K562 (cell line): ENCODE results near the gene ABCA4. TPM values are rescaled to one million over a fixed set of nuclear protein-coding genes. Genes with fewer than 3 reads are reported as not detected.

Experiments used
- HIVEP1 ChIP-seq: fragments of 250-450 bp; sonication (Bioruptor Pico); IDR thresholded peaks from 2 replicates; pipeline ENCODE4 v1.4.0; 2020; ENCODE audit warnings: mild to moderate bottlenecking
- KLF10 ChIP-seq: fragments of 250-450 bp; sonication (Bioruptor Pico); IDR thresholded peaks from 2 replicates; pipeline ENCODE4 v1.6.1; 2021; ENCODE audit warnings: matching md5 sums
- MIER1 ChIP-seq: fragments of 450-650 bp; IDR thresholded peaks from 2 replicates; pipeline ENCODE4 v1.6.1; 2016; ENCODE audit warnings: antibody characterized with exemption, mild to moderate bottlenecking, low read depth
- NCOA1 ChIP-seq: fragments of 450-650 bp; IDR thresholded peaks from 2 replicates; pipeline ENCODE4 v1.6.1; 2016; ENCODE audit warnings: low read depth
- NCOR1 ChIP-seq: fragments of 450-650 bp; IDR thresholded peaks from 2 replicates; pipeline ENCODE4 v1.6.1; 2016; ENCODE audit warnings: mild to moderate bottlenecking, moderate library complexity
- NRF1 ChIP-seq, 2 experiments: fragments of 450-650 bp; IDR thresholded peaks in 1 of 2; conservative IDR thresholded peaks in 1 of 2; 2 replicates each; pipeline ENCODE4 v1.6.1; 2014; ENCODE audit warnings: mild to moderate bottlenecking in 2 of 2
- RBFOX2 ChIP-seq: fragments of 200-400 bp; formaldehyde crosslinking; IDR thresholded peaks from 2 replicates; pipeline ENCODE4 v1.6.1; 2017; ENCODE audit warnings: low read depth, mild to moderate bottlenecking, low read length, moderate library complexity
- SIRT6 ChIP-seq: IDR thresholded peaks from one replicate; pipeline ENCODE4 v1.6.1; 2012; ENCODE audit warnings: low read depth, mild to moderate bottlenecking, control low read depth, inconsistent platforms, low read length, moderate library complexity
- SMARCA4 ChIP-seq: fragments of 450-650 bp; IDR thresholded peaks from 2 replicates; pipeline ENCODE4 v1.6.1; 2016
- SMARCA5 ChIP-seq: fragments of 450-650 bp; IDR thresholded peaks from 2 replicates; pipeline ENCODE4 v1.6.1; 2016
- SRSF1 ChIP-seq: fragments of 200-400 bp; formaldehyde crosslinking; IDR thresholded peaks from 2 replicates; pipeline ENCODE4 v1.6.1; 2017; ENCODE audit warnings: mild to moderate bottlenecking, low read depth, low read length, moderate library complexity
- SUPT5H ChIP-seq: fragments of 450-650 bp; IDR thresholded peaks from 2 replicates; pipeline ENCODE4 v1.6.1; 2016
- TBP ChIP-seq: optimal IDR thresholded peaks from 2 replicates; pipeline ENCODE3; 2011; ENCODE audit warnings: low read depth, low read length, improper control_type of control experiment
- TCF3 ChIP-seq: sonication (generic); formaldehyde crosslinking; IDR thresholded peaks from 2 replicates; pipeline ENCODE4 v1.4.0; 2020; ENCODE audit warnings: mild to moderate bottlenecking, missing genetic modification reagents
- ZBTB17 ChIP-seq: fragments of 450-650 bp; formaldehyde crosslinking; IDR thresholded peaks from 2 replicates; pipeline ENCODE4 v1.4.0; 2020; ENCODE audit warnings: mild to moderate bottlenecking
- ZNF41 ChIP-seq: fragments of 250-450 bp; sonication (Bioruptor Pico); conservative IDR thresholded peaks from 2 replicates; pipeline ENCODE4 v1.4.0; 2020; ENCODE audit warnings: mild to moderate bottlenecking
- ZNF444 ChIP-seq: fragments of 250-450 bp; sonication (Bioruptor Pico); IDR thresholded peaks from 2 replicates; pipeline ENCODE4 v1.4.0; 2020; ENCODE audit warnings: mild to moderate bottlenecking, moderate library complexity
- polyA plus RNA-seq, 8 experiments: library from polyadenylated mRNA; depleted of rRNA in 4 of 8; stranded (reverse) in 5 of 8; unstranded in 3 of 8; fragments of >200 nt; fragmentation: Nextera tagmentation in 2 of 8; fragmentation: Illumina TruSeq in 1 of 8; extraction: Ambion mirVana in 2 of 8; extraction: Trizol in 1 of 8; gene quantifications; 2 replicates each; pipeline versions ENCODE4 v1.2.1 to v1.2.3, GENCODE V29; 2011 to 2014; ENCODE audit warnings: inconsistent platforms in 1 of 8, missing spikeins in 1 of 8
- total RNA-seq, 7 experiments: library from RNA; depleted of rRNA in 6 of 7; stranded (reverse); fragments of >200 nt in 6 of 7; fragmentation: Illumina TruSeq in 2 of 7; extraction: Trizol in 2 of 7; gene quantifications; 2 replicates each; pipeline versions ENCODE4 v1.2.1 to v1.2.3, GENCODE V29; 2011 to 2021; ENCODE audit warnings: low replicate concordance in 1 of 7
- TF ChIP-seq, protein P1 (sequence below): fragments of 450-650 bp; IDR thresholded peaks from 2 replicates; pipeline ENCODE4 v1.6.1; 2016; ENCODE audit warnings: low read depth

Gene ABCA4
- total and polyA plus RNA-seq, 9 of the 15 experiments (the other 6 are each of a cell fraction or from before 2014, with no cell fraction given) = 0.01 to 0.04 TPM; not detected in 7

DNA sequence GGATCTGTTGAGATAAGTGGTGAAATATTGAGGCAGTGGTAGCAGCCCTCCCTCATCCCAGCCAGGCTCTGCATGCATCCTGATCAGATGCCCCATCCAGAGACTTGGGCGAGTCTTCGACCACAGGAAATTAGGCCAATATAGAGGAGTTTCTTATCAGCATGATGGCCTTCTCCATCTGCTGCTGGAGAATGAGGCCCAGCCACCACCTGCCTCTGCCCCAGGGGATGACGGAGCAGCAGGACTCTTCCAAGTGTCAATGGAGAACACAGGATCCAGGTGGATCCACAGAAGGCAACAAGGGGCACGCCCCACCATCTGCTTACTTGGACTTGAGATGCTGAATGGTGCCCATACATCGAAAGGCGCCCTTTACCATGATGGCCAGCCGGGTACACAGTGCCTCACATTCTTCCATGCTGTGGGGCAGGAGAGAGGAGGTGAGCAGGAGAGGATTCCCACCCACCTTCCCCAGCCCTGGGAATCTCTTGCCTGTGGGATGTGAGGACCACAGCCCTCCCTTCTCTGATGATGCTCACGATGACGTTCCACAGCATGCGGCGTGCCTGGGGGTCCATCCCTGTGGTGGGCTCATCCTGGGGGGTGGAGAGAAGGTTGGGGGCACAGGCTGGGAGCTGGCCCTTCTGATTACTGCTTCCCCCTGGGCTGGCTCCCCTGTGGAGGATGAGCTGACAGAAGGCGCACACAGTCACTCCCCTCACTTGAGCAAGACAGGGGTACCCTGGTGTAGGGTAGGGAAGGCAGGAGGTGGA lies 120.3 kb downstream of the ABCA4 start (continued):
- TF ChIP-seq, protein P1, sequence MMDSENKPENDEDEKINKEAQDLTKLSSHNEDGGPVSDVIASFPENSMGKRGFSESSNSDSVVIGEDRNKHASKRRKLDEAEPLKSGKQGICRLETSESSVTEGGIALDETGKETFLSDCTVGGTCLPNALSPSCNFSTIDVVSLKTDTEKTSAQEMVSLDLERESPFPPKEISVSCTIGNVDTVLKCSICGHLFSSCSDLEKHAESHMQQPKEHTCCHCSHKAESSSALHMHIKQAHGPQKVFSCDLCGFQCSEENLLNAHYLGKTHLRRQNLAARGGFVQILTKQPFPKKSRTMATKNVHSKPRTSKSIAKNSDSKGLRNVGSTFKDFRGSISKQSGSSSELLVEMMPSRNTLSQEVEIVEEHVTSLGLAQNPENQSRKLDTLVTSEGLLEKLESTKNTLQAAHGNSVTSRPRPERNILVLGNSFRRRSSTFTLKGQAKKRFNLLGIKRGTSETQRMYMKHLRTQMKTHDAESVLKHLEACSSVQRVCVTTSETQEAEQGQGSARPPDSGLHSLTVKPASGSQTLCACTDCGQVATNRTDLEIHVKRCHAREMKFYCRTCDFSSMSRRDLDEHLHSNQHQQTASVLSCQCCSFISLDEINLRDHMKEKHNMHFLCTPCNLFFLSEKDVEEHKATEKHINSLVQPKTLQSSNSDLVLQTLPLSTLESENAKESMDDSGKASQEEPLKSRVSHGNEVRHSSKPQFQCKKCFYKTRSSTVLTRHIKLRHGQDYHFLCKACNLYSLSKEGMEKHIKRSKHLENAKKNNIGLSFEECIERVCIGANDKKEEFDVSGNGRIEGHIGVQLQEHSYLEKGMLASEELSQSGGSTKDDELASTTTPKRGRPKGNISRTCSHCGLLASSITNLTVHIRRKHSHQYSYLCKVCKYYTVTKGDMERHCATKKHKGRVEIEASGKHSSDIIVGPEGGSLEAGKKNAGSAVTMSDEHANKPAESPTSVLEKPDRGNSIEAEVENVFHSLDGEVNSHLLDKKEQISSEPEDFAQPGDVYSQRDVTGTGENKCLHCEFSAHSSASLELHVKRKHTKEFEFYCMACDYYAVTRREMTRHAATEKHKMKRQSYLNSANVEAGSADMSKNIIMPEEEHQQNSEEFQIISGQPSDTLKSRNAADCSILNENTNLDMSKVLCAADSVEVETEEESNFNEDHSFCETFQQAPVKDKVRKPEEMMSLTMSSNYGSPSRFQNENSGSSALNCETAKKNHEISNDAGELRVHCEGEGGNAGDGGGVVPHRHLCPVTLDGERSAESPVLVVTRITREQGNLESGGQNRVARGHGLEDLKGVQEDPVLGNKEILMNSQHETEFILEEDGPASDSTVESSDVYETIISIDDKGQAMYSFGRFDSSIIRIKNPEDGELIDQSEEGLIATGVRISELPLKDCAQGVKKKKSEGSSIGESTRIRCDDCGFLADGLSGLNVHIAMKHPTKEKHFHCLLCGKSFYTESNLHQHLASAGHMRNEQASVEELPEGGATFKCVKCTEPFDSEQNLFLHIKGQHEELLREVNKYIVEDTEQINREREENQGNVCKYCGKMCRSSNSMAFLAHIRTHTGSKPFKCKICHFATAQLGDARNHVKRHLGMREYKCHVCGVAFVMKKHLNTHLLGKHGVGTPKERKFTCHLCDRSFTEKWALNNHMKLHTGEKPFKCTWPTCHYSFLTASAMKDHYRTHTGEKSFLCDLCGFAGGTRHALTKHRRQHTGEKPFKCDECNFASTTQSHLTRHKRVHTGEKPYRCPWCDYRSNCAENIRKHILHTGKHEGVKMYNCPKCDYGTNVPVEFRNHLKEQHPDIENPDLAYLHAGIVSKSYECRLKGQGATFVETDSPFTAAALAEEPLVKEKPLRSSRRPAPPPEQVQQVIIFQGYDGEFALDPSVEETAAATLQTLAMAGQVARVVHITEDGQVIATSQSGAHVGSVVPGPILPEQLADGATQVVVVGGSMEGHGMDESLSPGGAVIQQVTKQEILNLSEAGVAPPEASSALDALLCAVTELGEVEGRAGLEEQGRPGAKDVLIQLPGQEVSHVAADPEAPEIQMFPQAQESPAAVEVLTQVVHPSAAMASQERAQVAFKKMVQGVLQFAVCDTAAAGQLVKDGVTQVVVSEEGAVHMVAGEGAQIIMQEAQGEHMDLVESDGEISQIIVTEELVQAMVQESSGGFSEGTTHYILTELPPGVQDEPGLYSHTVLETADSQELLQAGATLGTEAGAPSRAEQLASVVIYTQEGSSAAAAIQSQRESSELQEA = no peak
- TF ChIP-seq NCOA1 = no peak
- TF ChIP-seq NRF1 (conservative IDR thresholded peaks at IDR 0.05 in 1 of 2, IDR thresholded peaks at IDR 0.05 in 1 of 2) = no peak
- peak; percentile 29 for TF ChIP-seq TCF3 (CRISPR knock-in tag)
- TF ChIP-seq TBP = no peak
- no peak for TF ChIP-seq SMARCA4
- no peak for TF ChIP-seq ZNF444 (CRISPR knock-in tag)
- TF ChIP-seq HIVEP1 (CRISPR knock-in tag) = no peak
- TF ChIP-seq ZBTB17 (CRISPR knock-in tag) = no peak
- no peak for TF ChIP-seq SRSF1
- TF ChIP-seq MIER1 = no peak
- no peak for TF ChIP-seq RBFOX2
- TF ChIP-seq SMARCA5 = no peak
- no peak for TF ChIP-seq KLF10 (CRISPR knock-in tag)
- no peak for TF ChIP-seq ZNF41
- no peak for TF ChIP-seq SIRT6
- TF ChIP-seq SUPT5H = no peak
- TF ChIP-seq NCOR1 = no peak
